NCI-H748 (cell line): ENCODE data around the gene YIPF7.
A peak's percentile ranks its signal among the peaks of the same experiment; 100 is the strongest.

Source experiments
- DNase-seq: peaks from one replicate; lab custom pipeline; 2025; ENCODE audit not compliant: unreplicated experiment; lab: John Stamatoyannopoulos, UW

Gene YIPF7

DNA sequence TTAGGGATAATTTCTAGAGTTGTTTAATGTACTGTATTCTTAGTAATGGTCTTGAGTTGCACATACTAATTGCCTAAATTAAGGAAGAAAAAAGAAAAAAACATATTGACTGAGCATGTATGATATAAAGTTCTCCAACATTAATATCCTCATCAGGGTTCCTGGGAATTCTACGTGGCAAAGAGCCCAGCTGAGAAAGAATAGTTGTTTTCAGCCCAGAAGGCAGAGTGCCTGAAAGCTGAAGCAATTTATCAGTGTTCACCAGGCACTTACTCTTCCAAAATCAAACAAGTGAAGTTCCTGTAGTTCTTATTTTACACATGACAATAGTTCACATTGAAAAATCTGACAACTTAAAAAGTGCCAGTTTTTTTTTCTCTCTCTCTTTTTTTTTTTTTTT lies 27.7 kb downstream of the YIPF7 start:
- DNase-seq, result no peak

DNA sequence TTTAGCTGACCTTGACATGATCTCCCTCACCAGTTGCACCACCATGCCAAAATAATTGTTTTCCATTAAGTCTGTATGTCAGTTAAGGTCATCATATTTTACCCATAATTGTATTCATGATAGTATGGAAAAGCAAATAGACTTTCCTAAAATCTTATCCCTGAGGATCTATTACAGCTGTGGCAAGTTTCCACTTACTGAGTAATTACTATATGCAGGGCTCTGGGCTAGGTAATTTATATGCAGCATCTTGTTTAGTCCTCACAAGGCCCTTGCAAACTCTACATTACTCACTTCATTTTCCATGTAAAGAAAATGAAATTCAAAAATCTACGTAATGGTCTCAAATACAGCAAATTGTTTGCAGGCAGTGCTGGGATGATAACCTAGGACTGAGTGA lies 34.8 kb downstream of the YIPF7 start:
- no peak for DNase-seq

DNA sequence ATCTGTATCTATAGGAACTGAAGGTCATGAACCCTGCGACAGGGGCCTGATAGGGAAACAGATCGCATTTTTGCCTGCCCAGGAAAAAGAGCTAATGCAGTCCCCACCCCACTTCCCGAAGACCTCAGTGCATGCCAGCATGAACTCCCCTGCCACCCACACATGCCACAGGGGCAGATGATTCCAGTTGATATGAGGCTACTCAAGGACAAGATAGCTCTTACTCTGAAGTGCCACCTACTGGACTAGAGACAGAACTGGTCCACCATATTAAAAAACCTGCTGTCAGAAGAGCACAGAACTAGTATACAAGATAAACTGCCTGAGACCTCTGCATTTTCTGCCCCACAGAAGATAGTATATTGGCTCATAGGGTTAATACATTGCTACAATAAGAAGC lies 68.0 kb downstream of the YIPF7 start:
- DNase-seq, result peak; percentile 25

DNA sequence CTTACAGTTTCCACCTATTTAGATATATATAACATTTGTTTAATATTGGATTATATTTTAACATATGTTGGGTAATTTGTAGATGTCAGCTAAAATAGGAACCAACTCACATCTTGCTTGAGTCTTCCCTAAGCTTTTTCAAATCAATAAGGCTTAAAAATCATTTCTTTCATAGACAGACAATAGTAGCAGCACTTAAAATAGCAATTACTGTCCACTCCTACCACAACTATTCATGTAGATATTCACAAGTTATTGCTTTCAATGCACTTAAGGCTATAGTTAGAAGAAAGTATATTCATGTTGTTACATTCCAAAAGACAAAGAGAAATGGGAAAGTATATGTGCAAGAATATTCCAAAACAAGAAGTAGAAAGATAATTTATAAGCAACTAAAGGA lies 71.2 kb downstream of the YIPF7 start:
- no peak for DNase-seq

DNA sequence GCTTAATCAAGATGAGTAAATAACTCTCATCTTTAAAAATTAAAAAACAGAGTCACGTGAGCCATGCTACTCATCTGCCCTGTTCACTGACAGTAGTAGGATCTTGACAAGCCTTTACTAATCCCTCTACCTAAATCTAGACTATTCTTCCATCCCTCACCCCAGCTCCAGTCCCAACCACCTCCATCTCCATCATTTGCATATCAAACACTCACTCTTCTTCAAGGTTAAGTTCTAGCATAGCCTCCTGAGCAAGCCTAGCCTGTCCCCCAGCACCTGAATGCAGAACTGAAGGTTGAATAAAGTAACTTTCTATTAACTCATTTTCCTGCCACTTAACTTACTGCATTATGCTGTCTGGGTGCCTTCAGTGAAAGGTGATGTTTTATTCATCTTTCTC lies 72.5 kb downstream of the YIPF7 start:
- no peak for DNase-seq
